Glomerular visceral epithelial cell (primary cell): ENCODE results near the gene BBX.
A peak's percentile ranks its signal among the peaks of the same experiment; 100 is the strongest.

ENCODE experiments used
- DNase-seq: peaks from one replicate; pipeline ENCODE4 v3.0.0-alpha.2; 2016; ENCODE audit errors: extremely low spot score

The BBX gene

DNA sequence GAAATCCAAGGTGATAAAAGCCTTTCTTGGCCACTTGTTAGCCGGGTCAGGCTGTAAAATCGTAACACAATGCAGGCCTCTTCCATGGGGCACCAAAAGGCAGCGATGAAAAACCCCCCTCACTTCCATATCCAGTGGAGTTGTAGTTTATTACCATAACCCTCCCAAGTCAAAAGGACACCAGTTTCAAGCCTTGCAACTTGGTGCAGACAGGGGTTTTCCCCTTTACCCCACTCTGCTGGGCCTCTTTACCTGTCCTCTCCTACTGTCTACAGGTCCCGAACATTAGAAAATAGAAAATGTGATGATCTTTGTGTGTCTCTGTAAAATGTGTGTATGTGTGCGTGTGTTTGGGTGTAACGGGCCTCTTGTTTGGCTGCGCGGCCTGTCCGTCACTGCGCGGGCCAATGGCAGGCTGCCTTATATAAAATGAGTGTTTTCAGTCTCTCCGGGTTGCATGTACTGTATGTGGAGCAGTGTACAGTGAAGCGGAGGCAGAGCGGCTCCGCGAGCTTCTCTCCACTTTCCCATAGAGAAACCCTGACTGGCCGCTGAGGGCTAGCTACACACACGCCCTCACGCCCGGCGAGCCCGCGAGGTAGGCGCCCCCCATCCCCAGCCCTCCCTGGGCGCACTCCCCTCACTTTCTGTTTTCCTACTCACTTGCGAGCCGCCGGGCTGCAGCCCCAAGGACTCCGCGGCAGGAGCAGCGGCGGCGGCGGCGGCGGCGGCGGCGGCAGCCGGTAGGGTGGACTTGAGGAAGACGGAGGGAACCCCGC lies at the start of gene BBX:
Gene BBX, plus strand, starts transcription at position 453 of the 779 bp plus-strand sequence. CDS start 187,499 bp downstream, outside the sequence.
- peak; percentile 96 for DNase-seq

DNA sequence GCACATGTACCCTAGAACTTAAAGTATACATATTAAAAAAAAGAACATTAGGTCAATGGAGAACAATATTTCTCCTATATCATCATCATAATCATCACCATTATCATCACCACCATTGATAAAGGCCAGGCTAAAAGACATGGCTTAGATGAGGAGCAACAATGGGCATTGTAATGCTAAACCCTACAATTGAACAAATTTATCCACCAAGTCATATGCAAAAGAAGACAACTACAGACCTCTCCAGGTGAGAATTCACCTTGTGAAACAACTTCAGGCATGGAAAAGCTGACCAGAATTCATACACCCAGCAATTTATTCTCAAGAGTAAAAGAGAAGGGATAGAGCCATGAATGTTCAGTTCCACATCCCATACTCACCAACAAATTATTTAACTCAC lies 46.3 kb upstream of the BBX start:
- no peak for DNase-seq

DNA sequence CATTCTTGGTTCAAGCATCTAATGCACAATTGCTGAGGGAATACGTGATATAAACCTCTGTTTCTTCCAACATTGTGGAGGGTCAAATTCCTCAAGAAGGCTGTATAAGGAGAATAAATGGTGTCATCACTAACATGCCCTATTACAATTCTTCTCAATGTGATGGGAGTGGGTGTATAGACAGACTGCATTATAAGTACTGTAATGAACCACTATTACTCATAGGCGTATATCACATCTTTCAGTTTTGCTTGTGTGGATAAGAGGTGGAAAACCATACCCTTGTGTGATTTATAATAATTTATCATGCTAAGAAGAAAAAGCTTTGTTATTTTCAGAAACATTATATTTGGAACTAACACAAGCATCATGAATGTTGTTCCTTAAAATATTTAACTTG lies 35.3 kb upstream of the BBX start:
- DNase-seq: no peak

DNA sequence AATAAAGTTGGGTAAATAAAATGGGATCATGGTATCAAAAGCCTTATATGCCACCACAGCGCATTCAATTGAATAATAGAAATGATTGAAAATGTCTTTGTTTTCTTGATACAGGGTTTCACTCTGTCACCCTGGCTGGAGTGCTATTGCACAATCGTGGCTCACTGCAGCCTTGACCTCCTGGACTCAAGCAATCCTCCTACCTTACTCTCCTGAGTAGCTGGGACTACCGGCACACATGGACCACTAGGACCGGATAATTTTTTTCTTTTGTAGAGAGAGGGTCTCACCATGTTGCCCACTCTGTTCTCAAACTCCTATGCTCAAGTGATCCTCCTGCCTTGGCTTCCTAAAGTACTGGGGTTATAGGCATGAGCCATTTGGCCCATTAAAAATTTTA lies 33.8 kb upstream of the BBX start:
- no peak for DNase-seq

DNA sequence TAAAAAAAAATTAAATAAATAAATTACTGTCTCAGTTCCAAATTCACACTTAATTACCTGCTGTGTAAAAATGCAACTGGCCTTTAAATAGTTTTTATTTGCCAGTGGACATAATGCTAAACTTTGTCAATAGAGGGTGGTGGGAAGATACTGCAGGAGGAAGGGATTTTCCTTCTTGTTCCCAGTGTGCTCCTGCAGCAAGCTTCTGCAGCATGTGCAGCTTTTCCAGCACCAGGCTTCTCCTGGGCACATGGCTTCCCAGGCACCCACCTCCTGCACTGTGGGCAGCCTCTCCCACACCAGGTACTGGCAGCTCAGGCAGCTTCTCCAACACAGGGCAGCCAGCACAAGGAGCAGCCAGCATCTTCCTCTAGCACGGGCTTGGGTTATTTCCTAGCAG lies 29.6 kb upstream of the BBX start:
- no peak for DNase-seq

DNA sequence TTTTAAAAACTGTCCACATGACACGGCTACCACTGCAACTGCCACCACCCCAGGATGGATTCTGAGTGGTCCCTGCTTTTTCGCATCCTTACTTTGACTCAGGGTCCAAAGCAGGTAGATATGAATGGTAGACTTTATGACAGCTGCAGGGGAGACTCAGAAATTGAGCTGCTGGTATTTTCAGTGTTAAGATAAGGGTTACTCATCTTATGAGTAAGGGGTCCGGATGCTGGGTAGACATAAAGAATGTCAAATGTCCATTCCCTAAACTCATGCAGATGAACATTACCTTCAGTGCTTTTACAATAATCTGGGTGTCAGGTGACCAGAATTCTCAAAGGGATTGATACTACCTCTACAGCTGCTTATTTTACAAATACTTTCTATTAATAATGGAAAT lies 25.9 kb upstream of the BBX start:
- peak; percentile 4 for DNase-seq

DNA sequence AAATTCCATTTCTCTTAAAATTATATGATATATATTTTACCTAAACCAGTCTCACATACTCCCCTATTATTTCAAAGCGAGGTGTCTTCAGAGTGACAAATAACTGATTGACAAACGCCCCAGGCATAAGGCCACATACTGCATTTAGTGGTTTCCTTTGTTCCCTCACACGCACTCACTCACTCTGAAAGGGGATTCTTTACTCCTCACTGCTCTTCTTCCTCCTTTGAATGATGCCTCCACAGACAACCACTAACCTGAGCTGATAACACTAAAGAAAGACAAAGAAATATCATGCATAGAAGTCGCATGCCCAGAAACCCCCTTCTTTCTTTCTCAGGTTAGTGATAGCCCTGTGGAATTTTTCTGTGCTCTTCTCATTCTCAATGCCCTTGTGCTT lies 24.1 kb upstream of the BBX start:
- DNase-seq: no peak

DNA sequence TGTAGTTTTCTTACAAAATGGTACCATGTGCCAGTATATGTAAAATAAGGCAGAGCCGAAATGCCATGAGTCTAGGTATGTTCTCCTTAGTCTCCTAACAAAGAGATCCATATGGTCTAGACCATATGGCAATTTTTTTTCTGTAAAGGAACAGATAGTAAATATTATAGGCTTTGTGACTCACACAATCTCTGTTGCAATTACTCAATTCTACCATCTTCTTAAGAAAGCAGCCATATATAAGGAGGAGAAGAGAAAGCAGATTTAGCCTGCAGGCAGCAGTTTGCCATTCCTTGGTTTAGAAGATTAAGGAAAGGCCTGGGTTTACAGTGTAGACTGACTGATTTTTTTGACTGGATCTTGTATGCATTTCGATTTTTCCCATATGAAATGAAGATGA lies 16.3 kb upstream of the BBX start:
- DNase-seq: no peak

DNA sequence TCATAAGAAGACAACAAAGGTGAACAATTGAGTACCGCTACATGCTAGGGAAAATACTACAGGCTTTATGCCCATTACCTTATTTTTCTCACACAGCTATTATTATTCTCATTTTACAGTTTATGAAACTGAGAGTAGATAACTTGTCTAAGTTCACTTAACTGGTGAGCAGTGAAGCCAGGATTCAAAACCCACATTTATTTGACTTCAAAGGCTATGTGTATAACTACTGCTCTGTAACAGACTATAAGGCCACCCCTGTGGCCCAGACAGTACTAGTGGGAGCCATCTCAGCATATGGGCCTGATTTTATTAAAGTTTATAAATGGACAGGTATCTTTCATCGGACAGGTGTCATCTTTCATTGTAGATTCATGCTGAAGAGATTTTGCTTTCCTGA lies 14.4 kb upstream of the BBX start:
- no peak for DNase-seq

DNA sequence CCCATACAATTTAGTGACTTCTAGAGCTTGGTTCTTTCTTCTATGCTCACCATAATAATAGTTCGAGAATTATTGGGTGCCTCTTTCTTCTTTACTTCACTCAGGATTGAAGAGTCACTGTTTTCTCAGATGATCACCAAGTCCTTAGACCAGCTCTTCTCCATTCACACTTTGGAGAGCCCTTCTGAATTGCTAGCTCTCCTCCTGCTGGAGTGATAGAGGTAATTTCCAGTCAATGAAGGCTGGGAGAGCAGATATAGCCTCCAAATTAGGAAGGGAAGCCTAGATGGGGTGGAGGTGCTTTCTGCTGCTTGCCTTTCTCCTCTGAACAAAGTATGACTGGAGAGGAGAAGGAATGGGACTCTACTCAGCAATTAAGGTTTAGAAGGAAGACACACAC lies 10.7 kb upstream of the BBX start:
- DNase-seq: no peak

DNA sequence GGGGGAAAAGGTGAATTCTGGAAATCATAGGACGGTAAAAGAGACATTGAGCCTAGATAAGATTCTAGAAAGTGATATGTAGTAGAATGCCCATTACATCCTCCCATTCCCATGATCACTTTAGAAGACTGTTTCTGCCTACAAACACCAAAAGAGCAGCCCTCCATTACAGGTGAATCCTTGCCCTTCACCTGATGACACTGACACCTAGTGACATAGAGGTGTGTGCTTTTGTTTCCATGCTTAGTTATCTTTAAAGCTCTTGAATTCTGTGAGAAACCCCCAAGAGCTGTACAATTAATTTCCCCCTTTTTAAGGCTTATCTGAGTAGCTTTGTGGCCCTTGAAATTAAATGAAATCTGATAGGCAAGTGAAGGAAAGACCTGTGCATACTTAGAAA lies 8.3 kb upstream of the BBX start:
- DNase-seq: no peak

DNA sequence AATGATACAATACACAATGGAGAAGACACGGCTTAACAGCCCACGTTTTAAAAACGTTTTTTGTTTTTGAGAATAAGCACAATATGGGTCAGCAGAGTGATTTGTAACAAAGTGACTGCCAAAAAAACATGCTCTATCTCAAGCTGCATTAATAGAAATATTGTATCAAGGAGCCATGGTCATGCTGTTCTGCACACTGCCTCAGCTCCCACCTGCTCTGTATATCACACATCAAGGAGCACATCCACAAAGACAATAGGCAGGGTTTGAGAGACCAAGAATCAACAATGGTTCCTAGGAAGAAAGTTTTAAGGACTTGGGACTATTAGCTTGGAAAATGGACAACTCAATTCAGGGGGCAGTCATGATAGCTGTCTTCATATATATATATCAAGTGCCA lies 6.3 kb upstream of the BBX start:
- DNase-seq: no peak

DNA sequence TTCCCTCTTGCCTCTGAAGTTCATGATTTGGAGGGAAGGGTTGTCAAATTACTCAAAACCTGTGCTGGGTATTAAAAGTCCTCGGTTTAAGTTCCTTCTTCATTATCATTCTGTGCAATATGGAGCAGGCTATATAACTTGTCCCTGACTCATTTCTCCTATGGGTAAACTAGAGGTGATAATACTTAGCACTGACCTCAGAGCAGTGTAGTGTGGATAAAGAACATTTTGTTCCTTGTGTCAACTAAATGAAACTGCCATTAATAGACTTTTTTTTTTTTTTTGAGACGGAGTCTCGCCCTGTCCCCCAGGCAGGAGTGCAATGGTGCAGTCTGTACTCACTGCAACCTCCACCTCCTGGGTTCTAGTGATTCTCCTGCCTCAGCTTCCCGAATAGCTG lies 2.2 kb upstream of the BBX start:
- DNase-seq: no peak

DNA sequence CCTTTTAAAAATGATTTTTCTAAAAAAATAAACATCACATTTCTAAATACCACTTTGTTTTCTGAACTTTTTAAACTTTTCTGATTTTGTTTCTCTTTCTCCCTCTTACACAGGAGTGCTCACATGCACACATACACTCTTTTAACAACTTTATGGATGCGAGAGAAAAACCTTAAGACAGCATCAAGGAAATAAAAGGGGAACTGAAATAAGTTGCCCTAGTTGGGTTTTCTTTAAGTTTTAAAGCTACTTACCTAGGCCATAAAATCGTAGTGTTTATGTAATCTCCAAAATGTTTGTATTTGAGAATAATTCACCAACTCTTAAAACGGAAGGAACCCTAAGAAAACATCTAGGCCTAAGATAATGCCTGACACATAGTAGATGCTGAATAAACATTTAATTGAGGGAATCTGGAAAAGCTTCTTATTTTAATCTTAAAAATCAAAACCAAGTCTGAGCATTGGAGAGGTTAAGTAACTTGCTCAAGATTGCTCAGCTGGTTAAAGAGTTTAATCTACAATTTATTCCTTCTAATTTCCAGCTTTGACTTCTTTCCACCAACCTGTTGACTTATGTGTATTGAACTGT lies 1.2 kb upstream of the BBX start:
- DNase-seq: no peak

DNA sequence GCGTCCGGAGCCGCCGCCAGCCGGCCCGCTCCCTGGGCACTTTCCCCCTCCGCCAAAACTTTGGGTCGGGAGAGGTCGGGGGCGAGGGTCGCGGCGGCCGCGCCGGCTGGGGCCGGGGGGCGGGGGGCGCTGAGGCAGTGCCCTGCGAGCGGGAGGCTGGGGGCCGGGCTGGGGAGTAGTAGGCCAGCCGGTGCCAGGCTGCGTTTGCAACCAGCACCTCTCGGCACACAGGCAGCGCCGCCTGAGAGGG lies 452 bp downstream of the BBX start:
- DNase-seq: no peak

DNA sequence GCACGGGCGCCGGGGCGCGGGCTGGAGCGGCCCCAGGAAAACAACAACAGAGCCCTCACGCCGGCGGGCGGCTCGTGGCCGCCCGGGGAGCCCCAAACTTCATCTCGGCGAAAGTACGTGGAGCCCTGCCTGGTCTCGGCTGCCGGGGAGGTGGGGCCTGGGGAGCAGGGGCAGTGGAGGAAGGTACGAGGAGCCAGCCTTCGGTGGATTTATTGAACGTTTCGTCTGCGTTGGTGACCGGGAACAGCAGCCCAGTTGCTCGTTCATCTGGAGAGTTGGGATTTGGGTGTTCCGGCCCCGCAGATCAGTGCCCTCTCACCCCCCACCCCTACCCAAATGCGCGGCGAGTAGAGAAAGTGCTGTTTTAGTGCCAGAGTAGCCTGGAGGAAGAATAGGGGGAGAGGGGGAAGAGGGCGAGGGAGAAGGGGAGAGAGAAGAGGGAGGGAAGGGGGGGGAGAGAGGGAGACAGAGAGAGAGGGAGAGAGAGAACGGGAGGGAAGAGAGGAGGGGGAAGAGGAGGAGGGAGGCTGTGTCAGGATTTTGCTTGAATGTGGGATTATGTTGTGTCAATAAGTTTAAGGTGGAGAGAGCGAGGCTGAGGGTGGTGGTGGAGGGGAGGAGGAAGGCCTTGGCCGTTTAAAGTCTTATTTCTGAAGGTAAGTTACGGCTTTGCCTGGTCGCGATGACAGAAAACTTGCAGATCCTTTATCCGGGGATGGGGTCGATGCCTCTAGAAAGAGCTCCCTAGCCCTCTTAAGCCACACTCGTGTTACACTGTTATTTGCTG lies 970 bp downstream of the BBX start:
- peak; percentile 53 for DNase-seq

DNA sequence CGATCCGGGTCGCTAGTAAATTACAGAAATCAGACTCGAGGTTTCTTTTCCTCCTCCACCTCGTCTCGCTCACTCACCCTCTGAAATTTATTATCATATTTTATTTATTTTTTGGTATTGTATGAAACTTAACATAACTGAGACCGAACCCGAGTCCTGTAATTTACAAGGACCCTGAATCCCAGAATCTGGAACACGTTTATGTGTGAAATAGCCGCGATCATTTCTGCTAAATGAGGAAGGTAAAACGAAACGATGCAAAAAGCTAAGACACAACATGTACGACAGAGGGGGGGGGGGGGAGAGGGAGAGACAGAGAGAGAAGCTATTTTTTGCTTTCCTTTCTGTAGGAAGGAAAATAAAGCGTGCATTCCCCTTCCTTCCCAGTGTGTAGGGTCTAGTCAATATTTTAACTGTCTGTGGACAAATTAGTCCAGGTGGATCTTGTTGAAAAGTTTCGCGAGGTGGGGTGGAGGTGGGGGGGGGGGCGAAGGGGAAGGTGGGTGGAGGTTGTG lies 1.6 kb downstream of the BBX start:
- peak; percentile 28 for DNase-seq

DNA sequence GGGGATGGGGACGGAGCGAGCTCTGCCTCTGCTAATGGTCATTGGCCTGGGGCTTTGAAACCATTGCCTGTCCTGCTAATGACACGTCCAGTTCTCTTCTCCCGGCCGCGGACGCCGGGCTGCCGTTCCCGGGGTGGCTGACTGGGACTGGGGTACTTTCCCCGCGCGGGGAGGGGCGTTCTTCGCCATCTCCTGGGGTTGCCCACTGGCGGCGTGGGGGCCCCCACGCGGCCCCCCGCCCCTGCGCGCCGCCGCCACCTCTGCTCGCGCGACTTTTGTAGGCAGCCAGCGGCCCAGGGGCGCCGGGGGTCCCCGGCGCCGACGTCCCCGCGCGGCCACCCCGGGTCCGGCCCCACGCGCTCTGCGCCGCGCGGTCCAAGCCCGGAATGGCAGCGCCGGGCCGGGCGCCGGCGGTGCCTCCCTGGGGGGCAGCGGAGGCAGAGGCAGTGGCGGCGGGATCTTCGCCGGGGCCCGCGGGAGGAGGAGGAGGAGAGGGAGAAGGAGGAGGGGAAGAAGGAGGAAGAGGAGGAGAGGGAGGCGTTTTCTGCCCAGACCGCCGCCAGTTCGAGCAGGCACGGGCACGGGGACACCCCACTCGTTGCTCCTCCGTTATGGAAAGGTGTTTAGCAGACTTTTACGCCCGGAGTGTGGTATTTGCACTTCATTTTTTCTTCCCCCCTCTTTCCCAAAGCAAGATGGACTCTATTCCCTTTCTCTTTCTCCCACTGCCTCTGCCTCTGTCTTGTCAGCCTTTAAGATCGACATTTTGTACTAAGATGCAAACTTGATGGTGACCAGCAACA lies 2.3 kb downstream of the BBX start:
- DNase-seq: peak; percentile 64

DNA sequence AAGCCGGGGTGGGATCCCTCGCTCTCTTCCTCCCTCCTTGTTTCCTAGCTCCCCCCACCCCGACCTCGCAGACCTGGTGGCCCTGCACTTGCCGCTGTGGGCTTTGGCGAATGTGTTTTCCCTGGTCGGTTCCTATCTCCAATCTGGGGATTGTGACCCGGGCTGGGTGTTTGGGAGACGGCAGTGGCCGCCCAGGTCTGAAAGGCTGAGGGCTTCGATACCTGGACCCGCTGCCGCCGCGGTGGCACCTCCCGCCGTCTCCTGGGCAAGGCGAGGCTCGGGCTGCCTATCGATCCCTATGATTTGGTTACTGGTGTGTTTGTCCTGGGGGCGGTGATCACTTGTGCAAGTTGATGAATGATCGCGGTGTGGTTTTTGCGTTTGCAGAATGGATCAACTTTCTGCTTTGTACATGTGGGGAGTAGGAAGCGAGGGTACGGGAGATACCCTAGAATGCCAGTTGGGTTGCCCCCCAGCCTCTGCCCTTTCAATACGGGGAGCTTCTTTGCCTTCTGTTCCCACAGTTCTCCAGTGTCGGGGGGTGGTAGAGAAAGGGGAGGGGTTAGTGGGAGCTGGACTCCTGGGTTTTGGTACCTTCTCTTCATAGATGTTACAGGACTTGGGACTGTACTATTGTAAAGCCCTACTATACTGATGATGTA lies 3.0 kb downstream of the BBX start:
- DNase-seq: no peak

DNA sequence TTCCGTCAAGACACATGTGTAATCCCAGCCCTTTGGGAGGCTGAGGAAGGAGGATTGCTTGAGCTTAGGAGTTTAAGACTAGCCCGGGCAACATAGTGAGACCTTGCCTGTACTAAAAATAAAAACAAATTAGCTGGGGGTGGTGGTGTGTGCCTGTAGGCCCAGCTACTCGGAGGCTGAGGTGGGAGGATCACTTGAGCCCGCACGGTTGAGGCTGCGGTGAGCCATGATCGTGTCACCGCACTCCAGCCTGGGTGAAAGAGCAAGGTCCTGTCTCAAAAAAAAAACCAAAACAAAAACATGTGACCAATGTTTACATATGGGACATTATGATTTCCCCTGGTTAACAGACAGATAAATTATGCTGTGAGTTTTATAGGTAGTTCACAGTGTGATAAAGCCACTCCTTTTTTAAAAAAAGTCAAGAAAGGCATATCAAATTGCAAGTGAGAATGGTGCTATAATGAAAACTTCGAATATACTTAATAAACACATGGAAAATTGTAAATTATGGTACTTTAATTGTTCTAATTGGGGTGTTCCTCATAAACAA lies 9.2 kb downstream of the BBX start:
- no peak for DNase-seq

DNA sequence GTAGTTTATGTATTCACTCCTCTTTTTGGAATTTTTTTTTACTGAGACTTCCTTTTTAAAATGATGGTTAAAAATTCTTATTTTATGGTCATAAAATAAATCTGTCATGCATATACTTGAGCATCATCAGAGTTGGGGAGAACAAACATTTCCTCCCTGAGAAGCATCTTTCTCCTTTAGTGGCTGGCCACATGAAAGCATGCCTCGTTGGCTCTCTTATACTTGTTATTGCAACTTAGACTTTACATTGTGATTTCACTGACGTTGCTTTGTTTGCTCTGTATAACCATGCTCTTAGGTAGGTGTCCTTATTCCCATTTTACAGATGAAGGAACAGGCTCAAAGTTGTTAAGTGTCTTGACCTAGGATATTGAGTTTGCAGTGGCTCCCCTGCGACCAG lies 18.1 kb downstream of the BBX start:
- DNase-seq: no peak
